Neural progenitor cell (in vitro differentiated cells): ENCODE results near the gene COPS2.

ENCODE experiments used
- CTCF ChIP-seq: fragments of 200-600 bp; sonication (generic); IDR thresholded peaks from 2 replicates; pipeline ENCODE4 v1.5.1; 2017; ENCODE audit warnings: antibody characterized with exemption, mild to moderate bottlenecking
- EZH2 ChIP-seq: fragments of 200-600 bp; sonication (generic); IDR thresholded peaks from 2 replicates; pipeline ENCODE4 v1.6.1; 2017; ENCODE audit warnings: antibody characterized with exemption, mild to moderate bottlenecking, moderate library complexity
- EZH2phosphoT487 ChIP-seq: fragments of 200-600 bp; sonication (generic); IDR thresholded peaks from 2 replicates; pipeline ENCODE4 v1.6.1; 2017; ENCODE audit warnings: antibody characterized with exemption

- TF ChIP-seq EZH2 (no peak), CTCF (no peak), EZH2phosphoT487 (no peak)
These were observed 66.4 kb downstream of the COPS2 start for GRCh38 chr15:49088996-49089395.
